HG02973 (cell line): ENCODE results near the gene SUDS3.
"Not testable (repeated sequence)": the region's sequence is repeated elsewhere in the genome, so short reads cannot be mapped to it uniquely, and the experiment has no call there.

Experiments
- ATAC-seq: cut with Tn5 transposase; IDR thresholded peaks from one replicate; pipeline ENCODE4 v1.9.1; 2021; ENCODE audit warnings: moderate library complexity; ENCODE audit not compliant: unreplicated experiment

Gene SUDS3

GRCh38 chr12:118391836-118392235, 15.5 kb downstream of the SUDS3 start:
- no peak for ATAC-seq

GRCh38 chr12:118397708-118398440, 21.5 kb downstream of the SUDS3 start:
- no peak for ATAC-seq

GRCh38 chr12:118398524-118398923, 22.2 kb downstream of the SUDS3 start:
- ATAC-seq, result no peak

GRCh38 chr12:118398940-118399339, 22.6 kb downstream of the SUDS3 start:
- no peak for ATAC-seq

- ATAC-seq, result no peak
Measured at GRCh38 chr12:118402251-118402650, 25.9 kb downstream of the SUDS3 start.

GRCh38 chr12:118404876-118405521, 28.6 kb downstream of the SUDS3 start:
- no peak for ATAC-seq

GRCh38 chr12:118408241-118408640, 31.9 kb downstream of the SUDS3 start:
- ATAC-seq, result not testable (repeated sequence)

GRCh38 chr12:118409834-118410233, 33.5 kb downstream of the SUDS3 start:
- ATAC-seq, result no peak

- ATAC-seq, result no peak
Measured at GRCh38 chr12:118417942-118418341, 41.6 kb downstream of the SUDS3 start.

GRCh38 chr12:118418385-118419057, 42.2 kb downstream of the SUDS3 start:
- ATAC-seq, result no peak

- no peak for ATAC-seq
Measured at GRCh38 chr12:118420673-118421072, 44.3 kb downstream of the SUDS3 start.

- ATAC-seq, result no peak
Measured at GRCh38 chr12:118424884-118425283, 48.5 kb downstream of the SUDS3 start.

GRCh38 chr12:118425364-118425763, 49.0 kb downstream of the SUDS3 start:
- no peak for ATAC-seq

- ATAC-seq, result no peak
Measured at GRCh38 chr12:118427819-118428218, 51.5 kb downstream of the SUDS3 start.

GRCh38 chr12:118428643-118429042, 52.3 kb downstream of the SUDS3 start:
- ATAC-seq, result no peak

GRCh38 chr12:118429688-118430383, 53.5 kb downstream of the SUDS3 start:
- no peak for ATAC-seq

GRCh38 chr12:118430516-118430915, 54.2 kb downstream of the SUDS3 start:
- no peak for ATAC-seq

GRCh38 chr12:118432812-118433545, 56.6 kb downstream of the SUDS3 start:
- ATAC-seq, result no peak

GRCh38 chr12:118436002-118436730, 59.8 kb downstream of the SUDS3 start:
- no peak for ATAC-seq

- no peak for ATAC-seq
Measured at GRCh38 chr12:118436986-118437385, 60.6 kb downstream of the SUDS3 start.
